Stimulated activated CD4-positive, alpha-beta T cell treated with anti-CD3 and anti-CD28 coated beads, Interleukin-15, amount 100 ng/mL, for 24 hours (primary cell): ENCODE data around the gene DENR.
"Not testable (repeated sequence)": the region's sequence is repeated elsewhere in the genome, so short reads cannot be mapped to it uniquely, and the experiment has no call there.

Experiments used
- DNase-seq: peaks from one replicate; pipeline ENCODE4 v3.0.0-alpha.2; 2020

The DENR gene

DNA sequence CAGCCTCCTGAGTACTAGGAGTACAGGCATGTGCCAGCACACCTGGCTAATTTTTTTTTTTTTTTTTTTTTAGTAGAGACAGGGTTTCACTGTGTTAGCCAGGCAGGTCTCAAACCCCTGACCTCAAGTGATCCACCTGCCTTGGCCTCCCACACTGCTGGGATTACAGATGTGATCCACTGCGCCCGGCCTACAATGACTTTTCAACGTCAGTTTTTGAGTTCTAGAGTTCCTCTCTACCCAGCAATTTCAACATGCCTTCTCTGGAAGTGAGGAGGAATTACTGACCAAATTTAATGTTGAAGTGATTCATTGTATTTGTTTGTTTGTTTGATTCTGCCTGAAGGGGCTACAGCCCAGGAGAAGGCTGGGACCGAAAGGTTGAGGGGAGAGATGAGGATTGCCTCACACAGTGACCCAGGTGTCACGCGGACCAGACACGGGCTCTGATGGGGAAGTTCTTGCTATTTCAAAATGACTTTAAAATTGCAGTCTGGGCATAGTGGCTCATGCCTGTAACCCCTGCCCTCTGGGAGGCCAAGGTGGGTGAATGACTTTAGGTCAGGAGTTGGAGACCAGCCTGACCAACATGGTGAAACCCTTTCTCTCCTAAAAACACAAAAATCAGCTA, 8.6 kb upstream of the DENR start:
- no peak for DNase-seq

DNA sequence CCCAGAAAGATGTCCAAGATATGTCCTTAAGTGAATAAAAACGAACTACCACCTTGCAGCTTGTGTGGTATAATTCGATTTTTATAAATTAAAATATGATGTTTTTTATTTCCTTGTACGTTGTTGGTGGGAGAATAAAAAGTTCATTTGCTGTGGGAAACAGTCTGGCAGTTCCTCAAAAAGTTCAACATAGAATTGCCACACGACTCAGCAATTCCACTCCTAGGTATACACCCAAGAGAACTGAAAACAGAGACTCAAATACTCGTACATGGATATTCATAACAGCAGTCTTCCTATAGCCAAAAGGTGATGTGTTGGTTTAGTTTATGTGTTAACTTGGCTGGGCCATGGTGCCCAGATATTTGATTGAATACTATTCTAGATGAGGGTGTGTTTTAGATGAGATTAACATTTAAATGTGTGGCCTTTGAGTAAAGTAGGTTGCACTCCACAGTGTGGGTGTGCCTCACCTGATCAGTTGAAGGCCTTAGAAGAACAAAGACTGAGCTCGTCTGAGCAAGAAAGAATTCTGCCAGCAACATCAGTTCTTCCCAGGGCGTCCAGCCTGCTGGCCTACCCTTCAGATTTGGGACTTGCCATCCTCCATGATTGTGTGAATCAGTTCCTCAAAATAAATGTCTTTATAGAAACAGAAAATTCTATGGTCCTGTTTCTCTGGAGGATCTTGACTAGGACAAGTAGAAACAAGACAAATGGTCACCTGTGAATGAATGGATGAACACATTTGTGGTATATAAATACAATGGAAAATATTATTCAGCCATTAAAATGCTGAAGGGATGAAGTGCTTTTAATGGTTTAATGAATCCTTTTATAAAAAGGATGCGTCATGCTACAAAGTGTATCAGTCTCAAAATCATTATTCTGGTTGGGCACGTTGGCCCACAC, 5.1 kb upstream of the DENR start:
- no peak for DNase-seq

DNA sequence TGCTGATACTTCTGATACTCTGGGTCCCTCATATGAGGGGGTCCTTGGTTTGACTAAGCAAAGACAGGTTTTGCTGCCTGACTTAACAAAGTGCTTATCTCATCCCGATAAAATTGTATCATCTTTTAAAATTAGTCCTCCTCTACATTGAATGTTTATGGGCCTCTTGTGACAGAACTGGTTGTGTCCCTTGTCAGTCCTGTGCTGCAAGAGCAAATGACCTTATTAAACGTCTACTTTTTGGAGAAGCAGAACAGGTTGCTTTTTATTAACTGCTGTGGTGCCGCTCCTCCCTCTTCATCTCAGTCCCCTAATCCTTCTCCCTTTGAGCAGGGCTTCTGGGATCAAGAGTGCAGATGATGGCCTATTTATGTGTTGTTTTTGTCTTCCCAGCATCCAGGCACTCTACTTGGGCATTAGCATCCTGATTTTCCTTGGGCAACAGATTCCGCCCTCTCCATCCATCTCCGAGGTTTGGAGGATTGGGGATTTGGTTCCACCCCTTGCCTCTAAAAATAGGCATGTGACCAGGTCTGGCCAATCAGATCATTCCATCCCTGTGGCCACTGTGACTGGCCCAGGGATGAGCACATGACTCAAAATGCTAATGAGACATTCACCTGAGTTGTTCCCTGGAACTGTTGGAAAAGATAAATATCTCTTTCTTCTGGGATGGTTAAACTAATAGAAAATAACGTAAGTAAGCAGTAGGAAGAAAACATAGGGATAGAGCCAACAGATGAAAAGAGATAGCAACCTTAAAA, 2.9 kb upstream of the DENR start:
- DNase-seq = no peak

DNA sequence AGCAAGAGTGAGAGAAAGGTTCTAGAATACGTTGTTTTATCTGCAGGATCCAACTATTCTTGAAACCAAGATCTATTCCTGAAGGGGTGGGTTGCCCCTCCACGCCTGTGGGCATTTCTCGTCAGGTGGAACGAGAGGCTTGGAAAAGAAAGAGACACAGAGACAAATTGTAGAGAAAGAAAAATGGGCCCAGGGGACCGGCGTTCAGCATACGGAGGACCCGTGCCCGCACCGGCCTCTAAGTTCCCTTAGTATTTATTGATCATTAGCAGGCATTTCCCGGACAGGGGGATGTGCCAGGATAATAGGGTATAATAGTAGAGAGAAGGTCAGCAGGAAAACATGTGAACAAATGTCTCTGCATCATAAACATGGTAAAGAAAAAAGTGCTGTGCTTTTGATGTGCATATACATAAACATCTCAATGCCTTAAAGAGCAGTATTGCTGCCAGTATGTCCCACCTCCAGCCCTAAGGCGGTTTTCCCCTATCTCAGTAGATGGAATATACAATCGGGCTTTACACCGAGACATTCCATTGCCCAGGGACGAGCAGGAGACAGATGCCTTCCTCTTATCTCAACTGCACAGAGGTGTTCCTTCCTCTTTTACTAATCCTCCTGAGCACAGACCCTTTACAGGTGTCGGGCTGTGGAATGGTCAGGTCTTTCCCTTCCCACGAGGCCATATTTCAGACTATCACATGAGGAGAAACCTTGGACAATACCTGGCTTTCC, 1.7 kb upstream of the DENR start:
- DNase-seq = not testable (repeated sequence)

DNA sequence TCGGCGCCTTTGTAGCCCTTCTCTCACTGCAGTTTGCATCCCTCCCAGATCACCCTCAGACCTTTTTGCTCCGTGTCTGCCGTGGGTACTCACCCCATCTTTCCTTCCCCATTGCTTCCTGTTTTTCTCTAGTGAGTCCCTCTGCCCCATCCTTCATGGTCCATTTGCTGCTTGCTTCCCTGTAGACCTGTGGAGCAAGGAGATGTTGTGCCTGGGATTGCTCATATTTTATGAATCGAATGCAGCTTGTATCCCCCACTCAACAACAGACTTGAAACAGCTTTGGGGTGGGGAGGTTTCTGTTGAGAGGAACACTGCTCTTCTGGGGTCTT, 661 bp downstream of the DENR start:
- DNase-seq = no peak

DNA sequence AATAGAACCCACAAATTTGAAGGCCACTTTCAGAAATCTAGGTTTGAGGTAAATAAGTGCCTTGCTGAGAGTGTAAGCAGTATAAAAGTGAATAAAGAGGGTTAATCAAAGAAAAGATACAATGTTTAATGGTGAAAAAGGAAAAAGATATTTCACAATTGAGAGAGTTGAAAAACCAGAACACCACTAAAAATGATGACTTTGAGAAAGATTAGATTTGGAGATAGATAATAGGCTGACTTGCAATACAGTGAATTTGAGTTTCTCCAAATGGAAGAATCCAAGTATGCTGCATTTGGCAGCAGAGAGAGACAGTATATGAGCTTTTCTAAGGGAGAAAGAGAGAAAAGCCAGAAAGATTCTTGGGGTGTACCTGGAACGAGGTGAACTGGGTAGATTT, 2.2 kb downstream of the DENR start:
- DNase-seq = no peak

DNA sequence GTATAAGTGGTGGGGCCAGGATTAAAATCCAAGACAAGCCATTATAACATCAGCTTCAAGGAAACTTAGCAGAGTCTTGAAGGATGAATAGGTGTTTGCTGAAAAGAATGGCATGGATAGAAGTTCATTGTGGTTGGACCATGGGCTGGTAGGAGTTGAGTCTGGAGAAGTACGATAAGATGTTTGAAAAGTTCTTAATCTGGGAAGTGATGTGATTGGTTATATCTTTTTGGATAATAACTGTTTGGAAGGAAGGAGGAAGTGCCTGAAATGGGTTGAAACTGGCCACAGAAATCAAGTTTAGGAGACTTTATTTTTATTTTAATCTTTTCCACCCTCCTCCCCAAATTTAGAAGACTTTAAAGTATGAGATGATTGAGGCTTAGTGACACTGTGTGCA, 4.9 kb downstream of the DENR start:
- no peak for DNase-seq

DNA sequence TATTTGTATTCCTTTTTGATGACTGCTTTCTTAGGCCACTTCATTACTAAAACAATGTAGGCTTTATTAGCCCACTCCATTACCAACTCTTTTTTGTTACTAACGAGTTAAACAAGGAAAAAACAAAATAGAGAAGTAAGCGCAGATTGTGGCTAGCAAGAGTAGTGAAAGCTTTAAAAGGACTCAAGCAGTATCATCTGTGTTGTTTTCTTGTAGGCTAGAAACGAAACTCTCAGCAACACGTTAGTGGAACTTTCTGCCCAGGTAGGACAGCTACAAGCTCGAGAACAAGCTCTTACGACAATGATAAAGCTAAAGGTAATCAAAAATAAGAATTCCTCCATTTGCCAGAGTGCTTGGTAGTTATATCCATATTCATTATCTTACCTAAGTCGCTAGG, 32.9 kb downstream of the DENR start:
- no peak for DNase-seq

DNA sequence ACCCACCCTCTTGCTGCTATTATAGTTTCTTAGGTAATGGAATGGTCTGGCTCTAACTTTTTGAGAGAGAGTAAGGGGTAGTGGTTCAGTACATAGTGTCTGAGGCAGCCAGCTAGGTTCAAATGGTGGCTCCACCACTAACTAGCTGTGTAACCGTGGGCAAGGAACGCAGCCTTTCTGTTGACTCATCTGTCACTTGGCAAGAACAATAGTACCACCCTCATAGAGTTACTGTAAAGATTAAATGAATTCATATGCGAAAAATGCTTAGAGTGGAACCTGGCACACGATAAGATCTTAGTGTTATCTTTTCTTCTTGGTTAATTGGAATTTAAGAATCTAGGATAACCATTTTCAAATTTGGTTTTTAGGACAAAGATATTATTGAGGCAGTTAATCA, 35.8 kb downstream of the DENR start:
- no peak for DNase-seq

DNA sequence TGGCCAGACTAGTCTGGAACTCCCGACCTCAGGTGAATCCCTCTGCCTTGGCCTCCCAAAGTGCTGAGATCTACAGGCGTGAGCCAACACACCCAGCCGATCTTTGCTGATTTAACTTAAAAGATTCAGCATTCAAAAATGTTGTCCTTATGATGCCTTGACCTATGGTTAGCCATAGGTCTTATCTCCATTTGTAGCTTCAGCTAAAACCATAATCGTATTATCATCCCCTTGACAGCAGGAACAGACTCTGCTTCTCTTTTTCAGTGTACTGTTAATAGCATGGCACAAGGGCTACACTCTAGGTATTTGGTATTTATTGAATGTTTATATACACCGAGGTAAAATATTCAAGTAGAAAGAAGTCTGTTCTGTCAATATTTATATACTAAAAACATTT, 37.0 kb downstream of the DENR start:
- DNase-seq = no peak

DNA sequence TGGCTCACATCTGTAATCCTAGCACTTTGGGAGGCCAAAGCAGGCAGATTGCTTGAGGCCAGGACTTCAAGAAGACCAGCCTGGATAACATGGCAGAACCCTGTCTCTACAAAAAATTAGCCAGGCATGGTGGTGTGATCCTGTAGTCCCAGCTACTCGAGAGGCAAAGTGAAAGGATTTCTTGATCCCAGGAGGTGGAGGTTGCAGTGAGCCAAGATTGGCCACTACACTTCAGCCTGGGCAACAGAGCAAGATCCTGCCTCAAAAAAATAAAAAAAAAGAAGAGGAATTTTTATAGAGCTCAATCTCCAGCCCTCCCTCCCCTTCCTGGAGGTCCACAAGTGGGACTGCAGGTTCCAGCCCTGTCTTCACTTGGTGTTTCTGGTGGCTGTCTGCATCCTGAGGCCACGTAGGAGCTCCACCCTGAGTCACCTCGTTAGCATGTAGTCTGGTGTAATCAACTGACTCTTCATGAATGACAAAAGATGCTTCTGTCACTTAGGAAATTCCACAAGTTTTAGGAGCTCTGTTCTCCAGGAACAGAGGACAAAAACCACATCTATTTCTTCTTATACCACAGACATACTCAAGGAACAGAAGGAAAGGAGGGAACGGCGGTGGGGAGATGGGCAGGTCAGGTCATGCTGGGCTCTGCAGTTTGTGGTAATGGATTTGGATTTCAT, 37.9 kb downstream of the DENR start:
- no peak for DNase-seq

DNA sequence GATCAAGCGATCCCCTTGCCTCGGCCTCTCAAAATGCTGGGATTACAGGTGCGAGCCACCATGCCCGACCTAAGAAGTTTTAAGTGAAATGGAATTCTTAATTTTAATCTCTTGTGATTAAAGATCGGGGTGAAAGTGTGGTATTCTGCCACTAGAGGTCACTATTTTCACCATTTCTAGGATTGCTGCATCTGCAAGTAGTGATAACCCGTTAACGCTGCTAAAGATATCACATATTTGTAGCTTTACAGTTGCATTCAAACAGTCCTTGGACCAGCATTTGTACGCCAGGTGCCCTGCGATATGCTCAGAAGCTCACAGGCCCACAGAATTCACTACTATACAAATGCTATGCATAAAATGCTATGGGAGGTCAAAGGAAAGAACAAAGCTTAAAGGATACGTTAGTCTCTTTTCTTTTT, 41.1 kb downstream of the DENR start:
- DNase-seq = no peak

DNA sequence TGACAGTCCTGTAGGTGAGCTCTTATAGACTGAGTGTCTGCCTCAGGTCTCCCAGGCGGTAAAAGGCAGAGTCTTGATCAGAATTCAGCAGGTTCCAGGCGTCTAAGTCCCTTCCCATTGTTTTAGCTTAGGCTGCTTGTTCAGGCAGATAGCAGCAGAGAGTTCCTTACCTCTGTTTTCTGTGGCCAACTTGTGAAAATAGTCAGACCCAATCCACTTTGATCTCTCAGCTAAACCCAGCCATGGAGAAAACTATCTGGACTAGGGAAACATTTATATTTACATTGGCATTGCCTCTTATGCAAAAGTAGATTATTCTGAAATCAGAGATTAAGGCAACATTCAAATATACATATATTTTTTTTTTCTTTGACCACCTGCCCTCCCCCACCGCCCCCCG, 43.2 kb downstream of the DENR start:
- DNase-seq = no peak

DNA sequence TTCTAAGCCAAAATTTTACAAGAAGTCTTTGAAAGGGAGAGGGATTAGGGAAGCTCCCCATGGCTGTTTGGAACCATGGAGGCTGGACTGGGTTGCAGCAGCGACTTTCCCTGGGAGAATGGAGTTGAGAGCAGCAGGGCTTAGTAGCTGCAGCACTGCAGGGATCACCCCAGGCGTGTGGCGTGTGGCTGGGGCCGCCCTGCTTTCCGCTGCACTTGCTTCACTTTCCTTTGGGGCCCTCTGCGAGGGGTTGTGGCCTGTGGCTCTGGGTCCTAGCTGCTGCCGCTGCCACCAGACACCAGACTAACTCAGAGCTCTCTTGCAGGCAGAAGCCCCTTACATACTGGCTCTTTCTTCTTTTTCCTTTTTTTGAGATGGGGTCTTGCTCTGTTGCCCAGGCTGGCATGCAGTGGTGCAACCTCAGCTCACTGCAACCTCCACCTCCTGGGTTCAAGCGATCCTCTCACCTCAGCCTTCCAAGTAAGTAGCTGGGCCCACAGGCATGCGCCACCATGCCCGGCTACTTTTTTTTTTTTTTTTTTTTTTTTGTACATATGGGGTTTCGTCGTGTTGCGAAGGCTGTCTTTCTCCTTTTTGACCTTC, 47.1 kb downstream of the DENR start:
- no peak for DNase-seq

DNA sequence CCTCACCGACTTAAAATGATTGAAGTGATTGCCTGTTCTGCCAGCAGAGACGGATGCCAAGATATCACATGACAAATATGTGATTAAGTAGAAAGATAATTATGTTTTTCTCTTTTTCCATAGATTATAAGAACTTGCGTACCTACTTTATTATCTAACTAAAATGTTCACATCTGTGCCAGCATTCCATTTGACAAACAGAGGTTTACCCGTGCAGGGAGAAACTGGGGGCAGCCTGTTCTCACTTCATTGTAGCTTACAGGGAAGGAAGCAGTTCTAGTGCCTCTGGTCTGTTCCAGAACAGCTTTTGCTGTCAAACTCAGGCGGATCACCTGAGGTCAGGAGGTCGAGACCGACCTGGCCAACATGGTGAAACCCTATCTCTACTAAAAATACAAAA, 51.3 kb downstream of the DENR start:
- DNase-seq = no peak

DNA sequence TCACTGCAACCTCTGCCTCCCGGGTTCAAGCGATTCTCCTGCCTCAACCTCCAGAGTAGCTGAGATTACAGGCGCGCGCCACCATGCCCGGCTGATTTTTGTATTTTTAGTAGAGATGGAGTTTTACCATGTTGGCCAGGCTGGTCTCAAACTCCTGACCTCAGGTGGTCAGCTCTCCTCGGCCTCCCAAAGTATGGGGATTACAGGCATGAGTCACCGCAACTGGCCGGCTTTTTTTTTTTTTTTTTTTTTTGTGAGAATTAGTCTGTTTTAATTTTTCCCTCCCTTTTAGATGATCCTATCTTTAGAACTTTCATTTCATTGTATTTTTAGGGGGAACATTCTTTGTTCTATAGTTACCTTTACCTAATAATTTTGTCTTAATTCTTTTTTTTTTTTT, 52.3 kb downstream of the DENR start:
- DNase-seq = not testable (repeated sequence)

DNA sequence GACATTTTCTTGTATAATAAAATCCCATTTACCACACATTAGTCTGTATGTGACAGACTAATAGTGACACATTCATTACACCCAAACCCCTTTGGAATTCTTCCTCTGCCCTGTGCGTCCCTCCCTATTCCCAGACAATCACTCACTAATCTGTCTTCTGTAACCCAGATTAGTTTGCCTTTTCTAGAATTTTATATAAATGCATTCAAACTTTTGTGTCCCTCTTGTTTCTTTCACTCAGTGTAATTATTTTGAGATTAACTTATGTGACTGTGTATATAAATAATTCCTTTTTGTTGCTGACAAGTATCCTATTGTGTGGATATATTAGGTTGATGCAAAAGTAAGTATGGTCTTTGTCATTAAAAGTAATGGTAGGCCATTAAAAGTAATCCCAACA, 55.0 kb downstream of the DENR start:
- DNase-seq = no peak

DNA sequence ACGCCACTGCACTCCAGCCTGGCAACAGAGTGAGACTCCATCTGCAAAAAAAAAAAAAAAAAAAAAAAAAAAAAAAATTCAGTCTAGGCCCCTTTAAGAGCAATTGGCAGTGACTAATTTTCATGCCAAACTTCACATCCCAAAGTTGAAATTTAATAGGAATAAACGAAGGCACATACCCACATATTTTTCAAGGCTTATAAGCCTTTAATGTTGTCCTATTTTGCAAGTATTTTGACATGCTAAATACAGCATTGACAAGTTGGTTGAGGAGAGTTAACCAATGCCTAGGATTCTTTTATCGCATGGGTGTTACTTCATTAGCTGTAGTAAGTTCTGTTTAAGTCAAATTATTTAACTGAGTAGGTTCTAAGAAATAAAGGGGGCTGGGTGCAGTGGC, 59.2 kb downstream of the DENR start:
- no peak for DNase-seq

DNA sequence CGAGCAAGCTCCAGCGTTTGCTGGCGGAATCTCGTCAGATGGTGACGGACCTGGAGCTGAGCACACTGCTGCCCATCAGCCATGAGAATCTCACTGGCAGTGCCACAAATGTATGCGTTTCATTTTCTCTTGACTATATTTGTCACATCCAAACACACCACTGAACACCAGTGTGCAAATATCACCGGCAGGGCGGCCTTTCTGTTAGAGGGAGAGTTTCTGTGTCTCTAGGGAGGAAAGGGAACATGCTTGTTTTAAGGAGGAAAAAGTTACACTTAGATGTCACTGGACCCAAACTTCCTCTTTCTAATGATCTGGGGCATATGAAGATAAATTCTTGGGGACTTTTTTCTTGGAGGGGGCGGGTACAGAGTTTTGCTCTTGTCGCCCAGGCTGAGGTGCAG, 60.7 kb downstream of the DENR start:
- DNase-seq = no peak

DNA sequence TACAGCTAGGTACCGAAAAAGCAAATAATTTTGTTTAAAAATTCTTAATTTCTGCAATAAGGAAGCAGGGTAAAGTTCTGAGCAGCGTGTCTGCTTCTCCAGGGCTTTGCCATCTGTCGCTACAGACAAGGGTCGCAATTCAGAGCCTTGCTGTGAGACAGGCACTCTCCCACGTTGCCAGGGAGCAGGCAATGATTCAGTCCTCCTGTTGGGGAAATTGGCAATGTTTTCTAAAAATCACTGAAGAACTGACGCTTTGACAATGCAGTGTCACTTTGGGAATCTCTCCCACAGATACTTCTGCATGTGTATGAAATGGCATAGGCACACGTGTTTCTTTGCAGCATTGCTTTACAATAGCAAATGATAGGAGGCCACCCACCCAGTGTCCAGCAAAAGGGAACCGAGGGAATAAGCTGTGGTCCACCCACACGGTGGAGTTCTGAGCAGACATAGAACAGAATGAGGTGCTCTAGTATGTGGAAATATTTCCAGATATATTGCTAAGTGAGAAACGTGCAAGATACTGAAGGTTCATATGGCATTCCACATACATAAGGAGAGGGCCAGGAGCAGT, 66.7 kb downstream of the DENR start:
- DNase-seq = no peak

DNA sequence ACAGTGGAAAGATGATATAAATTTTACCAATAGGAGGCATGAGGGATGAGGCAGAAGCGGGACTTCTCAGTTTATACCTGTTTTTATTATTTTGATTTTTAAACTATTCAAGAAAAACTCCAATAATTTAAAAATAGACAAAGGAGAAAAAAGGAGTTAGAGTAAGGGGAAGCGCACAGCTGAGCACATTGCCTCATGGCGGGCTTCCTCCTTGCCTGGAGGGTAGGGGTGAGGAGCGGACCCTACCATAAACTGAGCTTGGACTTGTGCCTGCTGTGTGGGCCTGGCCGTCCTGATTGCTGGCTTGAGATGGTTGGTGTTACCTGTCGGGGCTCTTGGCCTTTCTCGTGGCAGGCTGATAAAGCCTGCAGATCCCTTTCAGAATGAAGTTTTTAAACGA, 67.5 kb downstream of the DENR start:
- no peak for DNase-seq
